HepG2 (cell line): ENCODE measurements around the gene C4B. TPM values are rescaled to one million over a fixed set of nuclear protein-coding genes. Genes with fewer than 3 reads are reported as not detected.
A peak's percentile ranks its signal among the peaks of the same experiment; 100 is the strongest.

Source experiments
- JARID2 ChIP-seq: sonication (generic); formaldehyde crosslinking; IDR thresholded peaks from 2 replicates; pipeline ENCODE4 v1.8.1; 2023; ENCODE audit warnings: missing genetic modification reagents, inconsistent platforms; ENCODE audit not compliant: insufficient replicate concordance
- KLF6 ChIP-seq: IDR thresholded peaks from 2 replicates; pipeline ENCODE4 v1.8.0; 2016; ENCODE audit warnings: missing biosample characterization, missing genetic modification reagents
- LCORL ChIP-seq, 2 experiments: fragments of 450-650 bp in 1 of 2; sonication (generic) in 1 of 2; formaldehyde crosslinking in 1 of 2; IDR thresholded peaks; 2 replicates each; pipeline versions ENCODE4 v1.5.0 to v1.6.1; 2017 to 2020; ENCODE audit warnings: antibody characterized with exemption in 1 of 2, missing genetic modification reagents in 1 of 2
- MAFF ChIP-seq: IDR thresholded peaks from 2 replicates; pipeline ENCODE4 v1.6.1; 2011; ENCODE audit warnings: low read depth, low read length, improper control_type of control experiment
- MYC ChIP-seq: sonication (generic); formaldehyde crosslinking; IDR thresholded peaks from 2 replicates; pipeline ENCODE4 v1.9.0; 2021; ENCODE audit warnings: missing genetic modification reagents, borderline replicate concordance
- ONECUT2 ChIP-seq: sonication (generic); formaldehyde crosslinking; IDR thresholded peaks from 2 replicates; pipeline ENCODE4 v1.4.0; 2020; ENCODE audit warnings: missing genetic modification reagents
- PRDM10 ChIP-seq: sonication (generic); formaldehyde crosslinking; IDR thresholded peaks from 2 replicates; pipeline ENCODE4 v1.4.0; 2020; ENCODE audit warnings: low read depth, missing genetic modification reagents
- RFX1 ChIP-seq: fragments of 450-650 bp; IDR thresholded peaks from 2 replicates; pipeline ENCODE4 v1.6.1; 2017
- SNAI1 ChIP-seq: sonication (generic); formaldehyde crosslinking; IDR thresholded peaks from 2 replicates; pipeline ENCODE4 v1.5.0; 2020; ENCODE audit warnings: mild to moderate bottlenecking, missing genetic modification reagents, borderline replicate concordance
- STAT5B ChIP-seq: sonication (generic); formaldehyde crosslinking; IDR thresholded peaks from 2 replicates; pipeline ENCODE4 v1.4.0; 2020; ENCODE audit warnings: missing genetic modification reagents
- TFE3 ChIP-seq: IDR thresholded peaks from 2 replicates; pipeline ENCODE4 v1.6.1; 2016
- TRAFD1 ChIP-seq: sonication (generic); formaldehyde crosslinking; IDR thresholded peaks from 2 replicates; pipeline ENCODE4 v1.5.1; 2020; ENCODE audit warnings: missing genetic modification reagents, mild to moderate bottlenecking, borderline replicate concordance
- U2AF1 ChIP-seq: fragments of 200-400 bp; formaldehyde crosslinking; optimal IDR thresholded peaks from 2 replicates; pipeline ENCODE3; 2017; ENCODE audit warnings: mild to moderate bottlenecking, low read depth, low read length
- USF2 ChIP-seq, 2 experiments: sonication (generic) in 1 of 2; formaldehyde crosslinking in 1 of 2; IDR thresholded peaks; 2 replicates each; pipeline versions ENCODE4 v1.5.1 to v1.6.1; 2011 to 2020; ENCODE audit warnings: borderline replicate concordance in 1 of 2, low read depth in 1 of 2, low read length in 1 of 2, mild to moderate bottlenecking in 1 of 2, missing genetic modification reagents in 1 of 2, moderate library complexity in 1 of 2
- ZBTB39 ChIP-seq: sonication (generic); formaldehyde crosslinking; IDR thresholded peaks from 2 replicates; pipeline ENCODE4 v1.5.0; 2020; ENCODE audit warnings: missing genetic modification reagents
- ZFAT ChIP-seq: sonication (generic); formaldehyde crosslinking; conservative IDR thresholded peaks from 2 replicates; pipeline ENCODE4 v1.8.1; 2023; ENCODE audit warnings: missing genetic modification reagents, inconsistent platforms
- polyA plus RNA-seq, 8 experiments: library from polyadenylated mRNA; depleted of rRNA in 3 of 8; stranded (reverse) in 7 of 8; unstranded in 1 of 8; fragments of >200 nt; fragmentation: Illumina TruSeq in 4 of 8; extraction: Trizol in 4 of 8; gene quantifications; 2 replicates each; pipeline versions ENCODE4 v1.2.1 to v1.2.3, GENCODE V29; 2011 to 2016; ENCODE audit warnings: low read depth in 4 of 8, missing spikeins in 1 of 8, mixed read lengths in 1 of 8; ENCODE audit not compliant: insufficient read depth in 1 of 8
- total RNA-seq, 5 experiments: library from RNA; depleted of rRNA; stranded (reverse); fragments of >200 nt; fragmentation: Illumina TruSeq; extraction: Trizol; gene quantifications; 2 replicates each; pipeline ENCODE4 v1.2.3, GENCODE V29; 2016; ENCODE audit warnings: low read depth in 1 of 5

C4B gene
- total and polyA plus RNA-seq, 2 of the 13 experiments (the other 11 are each of a cell fraction or from before 2014, with no cell fraction given), result 167 to 538 TPM

- TF ChIP-seq USF2 (IDR thresholded peaks at IDR 0.05; ENCODE audit: low read depth, low read length) (peak; percentile 28; the same call in 1 of the 2 replicates), USF2 (CRISPR knock-in tag; IDR thresholded peaks at IDR 0.05; ENCODE audit: borderline replicate concordance) (peak; percentile 71; the same call in 1 of the 2 replicates), STAT5B (CRISPR knock-in tag) (no peak; the same call in 1 of the 2 replicates), TFE3 (CRISPR knock-in tag) (peak; percentile 63), RFX1 (peak; percentile 97), KLF6 (CRISPR knock-in tag) (no peak; the same call in 1 of the 2 replicates), LCORL (IDR thresholded peaks at IDR 0.05) (no peak), LCORL (CRISPR knock-in tag; IDR thresholded peaks at IDR 0.05) (peak; percentile 67; the same call in 1 of the 2 replicates), U2AF1 (no peak), ONECUT2 (CRISPR knock-in tag) (no peak), JARID2 (CRISPR knock-in tag) (peak; percentile 89), ZBTB39 (CRISPR knock-in tag) (no peak), MAFF (no peak), MYC (CRISPR knock-in tag) (peak; percentile 89), SNAI1 (CRISPR knock-in tag) (peak; percentile 60; the same call in 1 of the 2 replicates), ZFAT (CRISPR knock-in tag) (0 out of 2 replicates have a peak, but pooled peaks have one; percentile 31), TRAFD1 (CRISPR knock-in tag) (peak; percentile 56; the same call in 1 of the 2 replicates), PRDM10 (CRISPR knock-in tag) (peak; percentile 41; the same call in 1 of the 2 replicates)
Observed at GRCh38 chr6:31971993-31972708, 42.4 kb upstream of the C4B start, which contains the start of gene DXO (continued).
